ENCODE results near the gene RBPJL.

DNA sequence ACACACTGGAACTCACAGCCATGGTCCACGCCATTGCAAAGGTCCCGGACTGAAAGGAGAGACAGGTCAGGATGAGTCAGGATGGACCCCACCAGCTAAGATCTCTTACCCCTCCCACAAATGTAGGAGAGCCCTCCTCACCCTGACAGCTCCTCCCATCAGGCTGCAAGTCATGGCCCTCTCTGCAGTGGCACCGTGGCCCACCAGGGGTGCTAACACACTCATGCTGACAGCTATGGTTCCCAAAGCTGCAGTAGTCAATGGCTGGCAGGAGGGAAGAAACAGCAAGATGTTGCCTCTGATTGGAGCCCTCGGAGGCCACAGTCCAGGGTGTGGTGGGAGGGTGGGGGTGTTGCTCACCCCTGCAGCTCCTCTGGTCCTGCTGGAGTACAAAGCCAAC lies 5.7 kb upstream of the RBPJL start:
- TF ChIP-seq, protein P1, sequence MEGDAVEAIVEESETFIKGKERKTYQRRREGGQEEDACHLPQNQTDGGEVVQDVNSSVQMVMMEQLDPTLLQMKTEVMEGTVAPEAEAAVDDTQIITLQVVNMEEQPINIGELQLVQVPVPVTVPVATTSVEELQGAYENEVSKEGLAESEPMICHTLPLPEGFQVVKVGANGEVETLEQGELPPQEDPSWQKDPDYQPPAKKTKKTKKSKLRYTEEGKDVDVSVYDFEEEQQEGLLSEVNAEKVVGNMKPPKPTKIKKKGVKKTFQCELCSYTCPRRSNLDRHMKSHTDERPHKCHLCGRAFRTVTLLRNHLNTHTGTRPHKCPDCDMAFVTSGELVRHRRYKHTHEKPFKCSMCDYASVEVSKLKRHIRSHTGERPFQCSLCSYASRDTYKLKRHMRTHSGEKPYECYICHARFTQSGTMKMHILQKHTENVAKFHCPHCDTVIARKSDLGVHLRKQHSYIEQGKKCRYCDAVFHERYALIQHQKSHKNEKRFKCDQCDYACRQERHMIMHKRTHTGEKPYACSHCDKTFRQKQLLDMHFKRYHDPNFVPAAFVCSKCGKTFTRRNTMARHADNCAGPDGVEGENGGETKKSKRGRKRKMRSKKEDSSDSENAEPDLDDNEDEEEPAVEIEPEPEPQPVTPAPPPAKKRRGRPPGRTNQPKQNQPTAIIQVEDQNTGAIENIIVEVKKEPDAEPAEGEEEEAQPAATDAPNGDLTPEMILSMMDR (IDR thresholded peaks at IDR 0.05; ENCODE audit: poor library complexity): peak; percentile 20
- TF ChIP-seq EZH2phosphoT487 (IDR thresholded peaks at IDR 0.05; ENCODE audit: low read depth, severe bottlenecking, unreplicated experiment): no peak
